ENCODE results near the gene C16orf92. TPM values are rescaled to one million over a fixed set of nuclear protein-coding genes. Genes with fewer than 3 reads are reported as not detected.
"Not testable (repeated sequence)": the region's sequence is repeated elsewhere in the genome, so short reads cannot be mapped to it uniquely, and the experiment has no call there.

Gene C16orf92
- total RNA-seq, 1 donor = not detected

DNA sequence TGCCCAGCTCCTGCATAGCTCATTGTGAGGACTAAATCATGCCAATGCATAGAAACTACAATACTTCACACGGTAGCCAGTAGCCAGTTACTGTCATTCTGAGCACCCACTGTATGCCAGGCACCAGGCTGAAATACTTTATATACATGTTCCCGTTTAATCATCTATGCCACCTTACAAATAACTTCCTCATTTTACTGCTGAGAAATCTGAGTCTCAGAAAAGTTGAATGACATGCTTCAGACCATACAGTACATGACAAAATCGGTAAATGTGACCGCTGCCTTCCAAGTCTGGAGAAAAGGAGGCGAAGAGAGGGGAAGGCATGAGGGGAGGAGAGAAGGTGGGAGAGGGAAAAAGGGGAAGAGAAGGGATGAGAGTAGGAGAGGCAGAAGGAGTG, 17.2 kb downstream of the C16orf92 start:
- TF ChIP-seq, protein P1, sequence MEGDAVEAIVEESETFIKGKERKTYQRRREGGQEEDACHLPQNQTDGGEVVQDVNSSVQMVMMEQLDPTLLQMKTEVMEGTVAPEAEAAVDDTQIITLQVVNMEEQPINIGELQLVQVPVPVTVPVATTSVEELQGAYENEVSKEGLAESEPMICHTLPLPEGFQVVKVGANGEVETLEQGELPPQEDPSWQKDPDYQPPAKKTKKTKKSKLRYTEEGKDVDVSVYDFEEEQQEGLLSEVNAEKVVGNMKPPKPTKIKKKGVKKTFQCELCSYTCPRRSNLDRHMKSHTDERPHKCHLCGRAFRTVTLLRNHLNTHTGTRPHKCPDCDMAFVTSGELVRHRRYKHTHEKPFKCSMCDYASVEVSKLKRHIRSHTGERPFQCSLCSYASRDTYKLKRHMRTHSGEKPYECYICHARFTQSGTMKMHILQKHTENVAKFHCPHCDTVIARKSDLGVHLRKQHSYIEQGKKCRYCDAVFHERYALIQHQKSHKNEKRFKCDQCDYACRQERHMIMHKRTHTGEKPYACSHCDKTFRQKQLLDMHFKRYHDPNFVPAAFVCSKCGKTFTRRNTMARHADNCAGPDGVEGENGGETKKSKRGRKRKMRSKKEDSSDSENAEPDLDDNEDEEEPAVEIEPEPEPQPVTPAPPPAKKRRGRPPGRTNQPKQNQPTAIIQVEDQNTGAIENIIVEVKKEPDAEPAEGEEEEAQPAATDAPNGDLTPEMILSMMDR (IDR thresholded peaks at IDR 0.05; ENCODE audit: extremely low read depth, low read depth, low read length) = no peak
- no peaks in the 10 kb centered on the region for H3K4me1 ChIP-seq (ENCODE audit: insufficient read depth, low read length)
- no peak overlapping the region for H3K4me2 ChIP-seq (ENCODE audit: insufficient read depth, low read length)

DNA sequence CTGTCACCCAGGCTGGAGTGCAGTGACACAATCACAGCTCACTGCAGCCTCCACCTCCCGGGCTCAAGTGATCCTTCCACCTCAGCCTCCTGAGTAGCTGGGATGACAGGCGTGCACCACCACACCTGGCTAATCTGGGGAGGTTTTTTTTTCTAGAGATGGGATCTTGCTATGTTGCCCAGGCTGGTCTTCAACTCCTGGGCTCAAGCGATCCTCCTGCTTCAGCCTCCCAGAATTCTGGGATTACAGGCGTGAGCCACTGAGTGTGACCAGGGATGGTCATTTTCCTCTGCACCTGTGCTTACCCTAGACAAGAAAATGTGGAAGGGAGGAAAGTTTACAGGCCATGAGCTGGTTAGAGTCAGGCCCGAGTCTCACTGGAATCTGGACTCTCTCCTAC, 17.7 kb downstream of the C16orf92 start:
- H3K4me3 ChIP-seq (ENCODE audit: insufficient read depth, low read length); H3K27ac ChIP-seq (ENCODE audit: low read depth, low read length); H3K27me3 ChIP-seq (ENCODE audit: insufficient read depth, low read length); H3K36me3 ChIP-seq (ENCODE audit: insufficient read depth, low read length); H3K9me3 ChIP-seq (ENCODE audit: low read depth, low read length); H2AFZ ChIP-seq (ENCODE audit: low read length); DNase-seq (ENCODE audit: insufficient read length, low spot score, missing footprints); H4K20me1 ChIP-seq (ENCODE audit: insufficient read depth, low read length); H3K4me2 ChIP-seq (ENCODE audit: insufficient read depth, low read length); H3K79me2 ChIP-seq (ENCODE audit: insufficient read depth, low read length); H3K4me1 ChIP-seq (ENCODE audit: insufficient read depth, low read length): not testable (repeated sequence)

More for the DNA sequence above, 17.2 kb downstream of the C16orf92 start:
- no peak overlapping the region for H3K27ac ChIP-seq (ENCODE audit: low read depth, low read length)
- no peak for DNase-seq (ENCODE audit: insufficient read length, low spot score, missing footprints)
- H2AFZ ChIP-seq (ENCODE audit: low read length) = no peak overlapping the region
- no peaks in the 10 kb centered on the region for H3K9me3 ChIP-seq (ENCODE audit: low read depth, low read length)
- H3K36me3 ChIP-seq (ENCODE audit: insufficient read depth, low read length) = no peaks in the 10 kb centered on the region
- no peaks in the 10 kb centered on the region for H3K79me2 ChIP-seq (ENCODE audit: insufficient read depth, low read length)
- no peaks in the 10 kb centered on the region for H4K20me1 ChIP-seq (ENCODE audit: insufficient read depth, low read length)
- H3K4me3 ChIP-seq (ENCODE audit: insufficient read depth, low read length) = no peak overlapping the region
- peaks cover 5% of the 10 kb centered on the region for H3K27me3 ChIP-seq (ENCODE audit: insufficient read depth, low read length)

DNA sequence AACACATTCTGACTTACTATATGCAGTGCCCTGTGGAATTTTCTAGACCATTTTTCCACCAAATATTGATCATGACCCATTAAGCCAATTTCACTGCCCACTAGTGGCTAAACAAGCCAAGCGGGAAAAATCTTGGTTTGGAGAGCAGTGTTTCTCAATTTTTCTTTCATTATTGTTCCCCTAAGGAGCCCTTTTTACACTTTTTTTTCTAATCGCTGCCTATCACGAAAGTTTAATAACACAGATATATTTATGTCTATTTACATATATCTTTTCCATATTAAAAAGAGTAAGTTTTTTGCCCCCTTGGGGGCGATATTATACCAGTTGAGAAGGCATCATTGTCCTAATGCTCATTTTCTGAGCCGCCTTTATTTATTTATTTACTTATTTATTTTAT, 18.8 kb downstream of the C16orf92 start:
- no peaks in the 10 kb centered on the region for H3K27me3 ChIP-seq (ENCODE audit: insufficient read depth, low read length)
- no peak overlapping the region for H2AFZ ChIP-seq (ENCODE audit: low read length)
- H4K20me1 ChIP-seq (ENCODE audit: insufficient read depth, low read length) = no peaks in the 10 kb centered on the region
- H3K27ac ChIP-seq (ENCODE audit: low read depth, low read length) = no peak overlapping the region
- TF ChIP-seq, protein P1 (IDR thresholded peaks at IDR 0.05; ENCODE audit: extremely low read depth, low read depth, low read length) = peak; percentile 51
- H3K4me2 ChIP-seq (ENCODE audit: insufficient read depth, low read length) = no peak overlapping the region
- peak; percentile 59 for DNase-seq (ENCODE audit: insufficient read length, low spot score, missing footprints)
- H3K9me3 ChIP-seq (ENCODE audit: low read depth, low read length) = no peaks in the 10 kb centered on the region
- no peaks in the 10 kb centered on the region for H3K4me1 ChIP-seq (ENCODE audit: insufficient read depth, low read length)
- no peaks in the 10 kb centered on the region for H3K79me2 ChIP-seq (ENCODE audit: insufficient read depth, low read length)
- no peak overlapping the region for H3K4me3 ChIP-seq (ENCODE audit: insufficient read depth, low read length)
- H3K36me3 ChIP-seq (ENCODE audit: insufficient read depth, low read length) = no peaks in the 10 kb centered on the region

DNA sequence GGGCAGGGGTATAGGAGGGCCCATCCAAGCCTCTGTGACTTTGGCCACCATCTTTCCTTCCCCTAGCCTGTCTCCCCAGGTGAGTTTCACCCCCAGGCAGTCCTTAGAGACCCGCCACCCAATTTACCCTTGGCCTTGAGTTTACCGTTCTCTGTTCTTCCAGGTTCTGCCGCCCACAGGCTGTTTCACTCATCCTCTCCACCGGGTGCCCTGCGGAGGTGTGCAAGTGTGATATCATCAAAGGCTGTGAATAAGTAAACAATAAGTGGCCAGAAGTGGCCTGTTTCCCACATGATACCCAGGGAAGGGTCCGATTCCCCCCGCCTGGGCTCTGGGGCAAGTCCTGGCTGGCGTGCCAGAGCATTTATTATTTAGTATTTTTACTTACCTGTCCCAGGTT, 23.2 kb downstream of the C16orf92 start:
- Histone ChIP-seq H3K79me2 (ENCODE audit: insufficient read depth, low read length) (no peaks in the 10 kb centered on the region), H3K4me1 (ENCODE audit: insufficient read depth, low read length) (peaks cover under 1% of the 10 kb centered on the region), H3K27me3 (ENCODE audit: insufficient read depth, low read length) (no peaks in the 10 kb centered on the region), H3K4me3 (ENCODE audit: insufficient read depth, low read length) (no peak overlapping the region), H3K27ac (ENCODE audit: low read depth, low read length) (no peak overlapping the region), H4K20me1 (ENCODE audit: insufficient read depth, low read length) (no peaks in the 10 kb centered on the region), H3K36me3 (ENCODE audit: insufficient read depth, low read length) (no peaks in the 10 kb centered on the region), H3K9me3 (ENCODE audit: low read depth, low read length) (no peaks in the 10 kb centered on the region), H3K4me2 (ENCODE audit: insufficient read depth, low read length) (no peak overlapping the region), H2AFZ (ENCODE audit: low read length) (no peak overlapping the region)
- TF ChIP-seq, protein P1 (IDR thresholded peaks at IDR 0.05; ENCODE audit: extremely low read depth, low read depth, low read length) = no peak
- no peak for DNase-seq (ENCODE audit: insufficient read length, low spot score, missing footprints)

Measured in osteoblast (primary cell).